Measurements from ENCODE around the gene ARMH4.

DNA sequence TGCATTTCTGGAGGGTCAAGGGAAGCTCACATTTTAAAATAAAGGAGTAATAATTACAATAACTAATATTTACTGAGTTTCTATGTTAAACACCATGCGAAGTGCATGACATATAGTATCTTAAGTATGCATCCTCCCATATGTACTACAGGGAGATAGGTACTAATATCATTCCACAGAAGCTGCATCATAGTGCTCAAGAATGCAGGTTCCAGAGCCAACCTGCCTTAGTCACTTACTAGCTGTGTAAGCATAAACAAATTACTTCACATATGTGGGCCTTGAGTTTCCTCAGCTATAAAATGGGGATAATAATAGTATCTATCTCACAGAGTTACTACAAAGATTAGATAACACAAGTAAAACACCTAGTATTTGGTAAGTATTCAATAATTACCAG, 18.3 kb downstream of the ARMH4 start:
- TF ChIP-seq POLR2AphosphoS5 (IDR thresholded peaks at IDR 0.05; ENCODE audit: low read depth, low read length) (no peak), SIN3A (IDR thresholded peaks at IDR 0.05; ENCODE audit: borderline replicate concordance, insufficient read depth, low read length) (no peak), TAF1 (IDR thresholded peaks at IDR 0.05; ENCODE audit: borderline replicate concordance, insufficient read depth, low read length) (no peak)
- TF ChIP-seq, protein P1, sequence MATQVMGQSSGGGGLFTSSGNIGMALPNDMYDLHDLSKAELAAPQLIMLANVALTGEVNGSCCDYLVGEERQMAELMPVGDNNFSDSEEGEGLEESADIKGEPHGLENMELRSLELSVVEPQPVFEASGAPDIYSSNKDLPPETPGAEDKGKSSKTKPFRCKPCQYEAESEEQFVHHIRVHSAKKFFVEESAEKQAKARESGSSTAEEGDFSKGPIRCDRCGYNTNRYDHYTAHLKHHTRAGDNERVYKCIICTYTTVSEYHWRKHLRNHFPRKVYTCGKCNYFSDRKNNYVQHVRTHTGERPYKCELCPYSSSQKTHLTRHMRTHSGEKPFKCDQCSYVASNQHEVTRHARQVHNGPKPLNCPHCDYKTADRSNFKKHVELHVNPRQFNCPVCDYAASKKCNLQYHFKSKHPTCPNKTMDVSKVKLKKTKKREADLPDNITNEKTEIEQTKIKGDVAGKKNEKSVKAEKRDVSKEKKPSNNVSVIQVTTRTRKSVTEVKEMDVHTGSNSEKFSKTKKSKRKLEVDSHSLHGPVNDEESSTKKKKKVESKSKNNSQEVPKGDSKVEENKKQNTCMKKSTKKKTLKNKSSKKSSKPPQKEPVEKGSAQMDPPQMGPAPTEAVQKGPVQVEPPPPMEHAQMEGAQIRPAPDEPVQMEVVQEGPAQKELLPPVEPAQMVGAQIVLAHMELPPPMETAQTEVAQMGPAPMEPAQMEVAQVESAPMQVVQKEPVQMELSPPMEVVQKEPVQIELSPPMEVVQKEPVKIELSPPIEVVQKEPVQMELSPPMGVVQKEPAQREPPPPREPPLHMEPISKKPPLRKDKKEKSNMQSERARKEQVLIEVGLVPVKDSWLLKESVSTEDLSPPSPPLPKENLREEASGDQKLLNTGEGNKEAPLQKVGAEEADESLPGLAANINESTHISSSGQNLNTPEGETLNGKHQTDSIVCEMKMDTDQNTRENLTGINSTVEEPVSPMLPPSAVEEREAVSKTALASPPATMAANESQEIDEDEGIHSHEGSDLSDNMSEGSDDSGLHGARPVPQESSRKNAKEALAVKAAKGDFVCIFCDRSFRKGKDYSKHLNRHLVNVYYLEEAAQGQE (IDR thresholded peaks at IDR 0.05; ENCODE audit: insufficient read depth in 1 of 2, low read depth in 2 of 2, low read length in 2 of 2) = no peak
